Transverse colon (tissue), 4 donors: ENCODE results near the gene RAB6B. TPM values are rescaled to one million over a fixed set of nuclear protein-coding genes. Genes with fewer than 3 reads are reported as not detected.

Experiments used
- DNase-seq: peaks from one replicate; pipeline ENCODE4 v3.0.0-alpha.2; 2019
- H3K27ac ChIP-seq, 4 donors: fragments of 200-600 bp; sonication (generic); 2 replicates each; pipeline ENCODE4 v1.5.1; 2016 to 2018; ENCODE audit warnings: inconsistent platforms in 4 of 4
- H3K27me3 ChIP-seq: fragments of 200-600 bp; sonication (generic); 2 replicates; pipeline ENCODE4 v1.5.1; 2017; ENCODE audit warnings: inconsistent platforms
- H3K36me3 ChIP-seq, 4 donors: fragments of 200-600 bp; sonication (generic); 2 replicates each; pipeline ENCODE4 v1.5.1; 2017 to 2019; ENCODE audit warnings: inconsistent platforms in 4 of 4
- H3K4me1 ChIP-seq, 4 donors: fragments of 200-600 bp; sonication (generic); 2 replicates each; pipeline ENCODE4 v1.5.1; 2017 to 2020; ENCODE audit warnings: inconsistent platforms in 4 of 4
- H3K4me3 ChIP-seq, 4 donors: fragments of 200-600 bp; sonication (generic); 1 replicate in 1 of 4; 2 replicates in 3 of 4; pipeline versions ENCODE4 v1.5.1 to v1.6.1; 2017 to 2019; ENCODE audit warnings: inconsistent platforms in 4 of 4
- H3K9me3 ChIP-seq, 2 donors: fragments of 200-600 bp; sonication (generic); 2 replicates each; pipeline ENCODE4 v1.5.1; 2017 to 2019; ENCODE audit warnings: inconsistent platforms in 2 of 2
- CTCF ChIP-seq, 5 experiments: fragments of 200-600 bp in 3 of 5; fragments of 450-650 bp in 2 of 5; sonication (generic) in 3 of 5; IDR thresholded peaks; 1 replicate in 2 of 5; 2 replicates in 3 of 5; pipeline ENCODE4 v1.5.1; 2016 to 2017; ENCODE audit warnings: antibody characterized with exemption in 5 of 5, inconsistent platforms in 3 of 5, mild to moderate bottlenecking in 2 of 5, moderate library complexity in 1 of 5
- EP300 ChIP-seq: sonication (generic); formaldehyde crosslinking; IDR thresholded peaks from one replicate; pipeline ENCODE4 v1.6.1; 2017; ENCODE audit warnings: antibody characterized with exemption, low read depth
- POLR2A ChIP-seq: fragments of 450-650 bp; IDR thresholded peaks from one replicate; pipeline ENCODE4 v1.6.1; 2016; ENCODE audit warnings: antibody characterized with exemption, mild to moderate bottlenecking, moderate library complexity
- POLR2AphosphoS5 ChIP-seq, 3 donors: sonication (generic); formaldehyde crosslinking; IDR thresholded peaks; one replicate each; pipeline ENCODE4 v1.6.1; 2016; ENCODE audit warnings: antibody characterized with exemption in 3 of 3
- WGBS, 2 donors: methylation state at CpG; one replicate each; pipeline ENCODE4 v1.1.5; 2018; ENCODE audit warnings: low coverage in 1 of 2; 5-methylcytosine and 5-hydroxymethylcytosine counted together
- in situ Hi-C, 4 donors: fragments of 200-750 bp; cut with MboI; loops; one replicate each; pipeline versions ENCODE4 v1.15.0 to v1.15.1; 2017; ENCODE audit warnings: low sequenced_read_pairs in 3 of 4, low pct_ligation_motif_present in 1 of 4, low pct_unique_long_range_greater_than_20kb in 1 of 4
- intact Hi-C: fragments of 100-400 bp; cut with DNase I; formaldehyde crosslinking; loops from one replicate; pipeline ENCODE4 v1.15.1; 2023; ENCODE audit warnings: low total_unique reads
- total RNA-seq, 4 donors: library from RNA; depleted of rRNA; stranded (reverse); fragments of >200 nt; gene quantifications; one replicate each; pipeline ENCODE4 v1.1.0, GENCODE V29; 2016

Gene RAB6B
- total RNA-seq, 4 donors from 2014 or later: 1.2 to 4.8 (median 2.2) TPM

DNA sequence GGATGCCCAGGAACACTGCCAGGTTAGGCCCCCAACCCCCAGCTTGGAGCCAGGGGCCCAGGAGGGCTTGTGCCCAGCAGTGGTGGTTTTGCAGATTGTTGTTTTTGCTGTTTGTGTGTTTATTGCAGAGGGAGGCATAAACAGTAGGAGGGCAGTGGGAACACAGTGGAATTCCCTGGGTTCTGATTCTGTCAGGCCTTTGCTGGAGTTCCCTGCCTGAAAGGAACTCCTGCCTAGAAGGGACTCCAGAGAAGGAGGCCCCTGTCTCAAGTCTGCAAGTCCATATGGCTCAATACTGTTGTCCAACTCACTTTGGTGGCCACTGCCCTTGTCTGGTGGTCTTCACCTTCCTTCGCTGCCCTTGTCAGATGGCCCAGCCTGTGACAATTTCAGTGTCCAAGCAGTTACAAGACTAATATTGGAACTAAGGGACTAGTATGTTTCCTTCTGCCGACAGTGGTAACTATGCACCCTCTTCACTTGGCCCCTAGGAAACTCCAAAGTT lies 47.4 kb upstream of the RAB6B start:
- in situ Hi-C loops (loop anchor here in 2 of 4 donors (25.0 kb wide), 1 partner anchor 1206 kb away; no protein-coding TSS in a partner anchor), intact Hi-C loops (no loop called here)
- Histone ChIP-seq H3K4me1 (peaks cover 0 to 15% (median 7%) of the 10 kb centered on the region in 4 donors), H3K9me3 (no peaks in the 10 kb centered on the region), H3K27ac (no peak overlapping the region), H3K27me3 (no peaks in the 10 kb centered on the region), H3K4me3 (no peak overlapping the region), H3K36me3 (no peaks in the 10 kb centered on the region)
- no peak for TF ChIP-seq POLR2AphosphoS5 (IDR thresholded peaks at IDR 0.05)
- TF ChIP-seq POLR2A: no peak
- TF ChIP-seq EP300: no peak
- TF ChIP-seq CTCF (IDR thresholded peaks at IDR 0.05): no peak
- WGBS, 2 donors: 67 to 88% methylated on average over 1 to 2 of the region's 2 CpGs
- no peak for DNase-seq

- WGBS, 2 donors: 67 to 78% methylated on average over 4 to 7 of the region's 7 CpGs
- in situ Hi-C loops: loop anchor here in 2 of 4 donors (25.0 kb wide), 1 partner anchor 1204 kb away; no protein-coding TSS in a partner anchor
- Histone ChIP-seq H3K27ac (no peak overlapping the region), H3K27me3 (no peaks in the 10 kb centered on the region), H3K4me3 (no peak overlapping the region), H3K36me3 (no peaks in the 10 kb centered on the region), H3K4me1 (peaks cover 0 to 15% (median 7%) of the 10 kb centered on the region in 4 donors), H3K9me3 (no peaks in the 10 kb centered on the region)
- TF ChIP-seq POLR2A (no peak), EP300 (no peak), CTCF (IDR thresholded peaks at IDR 0.05) (no peak)
- intact Hi-C loops: no loop called here
- DNase-seq: no peak
These were observed 45.7 kb upstream of the RAB6B start for GRCh38 chr3:133941415-133941821.

- Histone ChIP-seq H3K36me3 (no peaks in the 10 kb centered on the region), H3K4me3 (no peak overlapping the region), H3K27me3 (no peaks in the 10 kb centered on the region), H3K4me1 (peaks cover 0 to 15% (median 7%) of the 10 kb centered on the region in 4 donors), H3K27ac (no peak overlapping the region), H3K9me3 (no peaks in the 10 kb centered on the region)
- no peak for DNase-seq
- in situ Hi-C loops: loop anchor here in 2 of 4 donors (25.0 kb wide), 1 partner anchor 1203 kb away; no protein-coding TSS in a partner anchor
- TF ChIP-seq CTCF (IDR thresholded peaks at IDR 0.05) (no peak), POLR2AphosphoS5 (IDR thresholded peaks at IDR 0.05) (no peak), POLR2A (no peak), EP300 (no peak)
- WGBS, 2 donors: 80 to 89% methylated on average over 3 to 8 of the region's 10 CpGs
- intact Hi-C loops: no loop called here
These were observed 44.9 kb upstream of the RAB6B start for GRCh38 chr3:133940536-133940935.

DNA sequence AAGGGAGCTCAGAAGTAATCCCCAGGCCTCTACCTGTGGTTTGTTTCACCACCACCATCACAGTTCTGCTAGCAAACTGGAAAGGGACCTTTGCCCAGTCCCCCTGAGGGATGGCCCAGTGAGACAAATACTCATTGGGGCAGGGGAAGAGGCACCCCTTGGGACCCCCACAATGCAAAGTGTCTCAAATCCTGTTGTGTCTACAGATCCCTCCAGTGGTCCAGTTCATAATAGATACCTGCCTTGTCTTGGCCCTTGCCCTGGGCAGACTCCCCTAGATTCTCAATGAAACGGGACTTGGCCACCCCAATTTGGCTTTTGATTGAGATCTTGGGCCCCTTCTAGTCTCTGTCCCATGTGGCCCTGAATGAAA lies 43.8 kb upstream of the RAB6B start:
- WGBS, 2 donors: 73 to 80% methylated on average over 1 of the region's 1 CpG
- TF ChIP-seq CTCF (IDR thresholded peaks at IDR 0.05): no peak
- no peaks in the 10 kb centered on the region for H3K9me3 ChIP-seq
- intact Hi-C loops (no loop called here), in situ Hi-C loops (loop anchor here in 2 of 4 donors (25.0 kb wide), 1 partner anchor 1202 kb away; no protein-coding TSS in a partner anchor)
- no peak overlapping the region for H3K4me3 ChIP-seq
- no peak for DNase-seq
- peaks cover 0 to 16% (median 6%) of the 10 kb centered on the region in 4 donors for H3K4me1 ChIP-seq
- H3K27me3 ChIP-seq: no peaks in the 10 kb centered on the region
- H3K27ac ChIP-seq: no peak overlapping the region
- no peaks in the 10 kb centered on the region for H3K36me3 ChIP-seq
